Measurements from ENCODE around the gene AKT1. TPM values are rescaled to one million over a fixed set of nuclear protein-coding genes. Genes with fewer than 3 reads are reported as not detected.

Gene AKT1
- total RNA-seq, 1 experiment from 2014 or later, result 123 TPM

DNA sequence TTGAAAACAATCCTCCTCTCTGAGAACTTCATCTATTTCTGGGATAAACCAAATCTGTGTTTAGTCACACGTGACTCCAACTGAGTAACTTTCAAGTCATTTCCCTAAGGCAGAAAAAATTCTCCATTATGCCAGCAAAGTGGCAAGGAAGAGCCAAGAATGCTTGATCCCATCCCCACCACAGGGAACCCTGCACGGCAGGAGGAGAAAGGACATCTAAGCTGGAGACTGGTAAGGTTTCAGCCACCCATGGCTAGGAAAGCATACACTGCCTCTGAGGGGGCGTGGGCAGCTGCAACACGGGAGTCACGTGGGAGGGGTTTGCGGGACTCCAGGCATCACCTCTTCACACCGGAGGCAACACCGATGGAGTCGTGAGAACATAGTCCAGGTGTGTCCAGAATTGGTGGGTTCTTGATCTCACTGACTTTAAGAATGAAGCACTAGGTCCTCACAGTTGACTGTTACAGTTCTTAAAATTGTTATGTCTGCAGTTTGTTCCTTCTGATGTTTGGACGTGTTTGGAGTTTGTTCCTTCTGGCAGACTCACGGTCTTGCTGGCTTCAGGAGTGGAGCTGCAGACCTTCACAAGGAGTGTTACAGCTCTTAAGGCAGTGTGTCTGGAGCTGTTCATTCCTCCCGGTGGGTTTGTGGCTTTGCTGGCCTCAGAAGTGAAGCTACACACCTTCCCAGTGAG is 45.3 kb downstream of the AKT1 start:
- H3K9me3 ChIP-seq (ENCODE audit: low read depth, low read length, poor library complexity, severe bottlenecking), result no peaks in the 10 kb centered on the region
- DNase-seq (ENCODE audit: low spot score), result no peak
- intact Hi-C loops (cut with micrococcal nuclease; ENCODE audit: unreplicated experiment), result no loop called here
- ChIA-PET POLR2A (ENCODE audit: low non-redundant PET) (no interaction called here), CTCF (no interaction called here)
- no peak for TF ChIP-seq EZH2 (IDR thresholded peaks at IDR 0.05; ENCODE audit: borderline replicate concordance, low read depth, low read length, poor library complexity, severe bottlenecking)
- H3K27me3 ChIP-seq (replicated peaks; ENCODE audit: insufficient read depth, low read depth, low read length, poor library complexity), result no peaks in the 10 kb centered on the region
- H3K27ac ChIP-seq (ENCODE audit: low read depth, low read length, poor library complexity, severe bottlenecking), result no peak overlapping the region
- H3K36me3 ChIP-seq (ENCODE audit: insufficient read depth, low read length, poor library complexity, severe bottlenecking), result peaks cover 2% of the 10 kb centered on the region
- no peak overlapping the region for H3K4me3 ChIP-seq (ENCODE audit: low read depth, low read length, poor library complexity, severe bottlenecking)
- no TSS peak for BruUV-seq (replicated peaks)
- peaks cover 8% of the 10 kb centered on the region for H3K4me1 ChIP-seq (ENCODE audit: insufficient read depth, low read length, poor library complexity, severe bottlenecking)

DNA sequence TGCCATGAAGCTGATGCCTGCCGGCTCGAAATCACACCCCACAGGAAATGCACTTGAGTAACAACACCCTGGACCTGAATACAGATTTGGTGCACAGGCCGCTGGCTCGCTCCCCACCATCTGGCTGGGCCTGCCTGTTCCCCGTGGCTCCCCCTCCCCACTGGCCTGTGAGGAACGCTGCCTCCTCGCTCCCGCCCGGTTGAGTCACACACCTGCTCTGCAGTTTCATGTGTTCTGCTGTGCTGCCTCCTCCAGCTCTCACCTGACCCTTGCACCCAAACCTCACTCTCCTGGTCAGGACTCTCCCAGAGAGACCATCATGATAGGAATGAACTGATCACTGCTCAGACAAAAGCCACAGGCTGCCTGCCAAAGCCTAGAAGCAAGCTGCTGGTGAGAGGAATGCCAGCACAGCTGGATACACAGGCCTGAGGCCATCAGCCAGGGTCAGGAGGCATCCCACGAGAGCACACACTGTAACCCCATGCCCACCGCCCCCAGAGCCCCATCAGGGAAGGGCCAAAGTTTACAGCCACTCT is 46.4 kb downstream of the AKT1 start:
- H3K27me3 ChIP-seq (replicated peaks; ENCODE audit: insufficient read depth, low read depth, low read length, poor library complexity), result no peaks in the 10 kb centered on the region
- POLR2A ChIA-PET (ENCODE audit: low non-redundant PET), result no interaction called here
- H3K36me3 ChIP-seq (ENCODE audit: insufficient read depth, low read length, poor library complexity, severe bottlenecking), result no peaks in the 10 kb centered on the region
- no peak overlapping the region for H3K4me3 ChIP-seq (ENCODE audit: low read depth, low read length, poor library complexity, severe bottlenecking)
- peaks cover 6% of the 10 kb centered on the region for H3K4me1 ChIP-seq (ENCODE audit: insufficient read depth, low read length, poor library complexity, severe bottlenecking)
- no peak overlapping the region for H3K27ac ChIP-seq (ENCODE audit: low read depth, low read length, poor library complexity, severe bottlenecking)
- CTCF ChIA-PET, result no interaction called here
- intact Hi-C loops (cut with micrococcal nuclease; ENCODE audit: unreplicated experiment), result no loop called here
- TF ChIP-seq EZH2 (IDR thresholded peaks at IDR 0.05; ENCODE audit: borderline replicate concordance, low read depth, low read length, poor library complexity, severe bottlenecking), result no peak
- TF ChIP-seq, protein P1, sequence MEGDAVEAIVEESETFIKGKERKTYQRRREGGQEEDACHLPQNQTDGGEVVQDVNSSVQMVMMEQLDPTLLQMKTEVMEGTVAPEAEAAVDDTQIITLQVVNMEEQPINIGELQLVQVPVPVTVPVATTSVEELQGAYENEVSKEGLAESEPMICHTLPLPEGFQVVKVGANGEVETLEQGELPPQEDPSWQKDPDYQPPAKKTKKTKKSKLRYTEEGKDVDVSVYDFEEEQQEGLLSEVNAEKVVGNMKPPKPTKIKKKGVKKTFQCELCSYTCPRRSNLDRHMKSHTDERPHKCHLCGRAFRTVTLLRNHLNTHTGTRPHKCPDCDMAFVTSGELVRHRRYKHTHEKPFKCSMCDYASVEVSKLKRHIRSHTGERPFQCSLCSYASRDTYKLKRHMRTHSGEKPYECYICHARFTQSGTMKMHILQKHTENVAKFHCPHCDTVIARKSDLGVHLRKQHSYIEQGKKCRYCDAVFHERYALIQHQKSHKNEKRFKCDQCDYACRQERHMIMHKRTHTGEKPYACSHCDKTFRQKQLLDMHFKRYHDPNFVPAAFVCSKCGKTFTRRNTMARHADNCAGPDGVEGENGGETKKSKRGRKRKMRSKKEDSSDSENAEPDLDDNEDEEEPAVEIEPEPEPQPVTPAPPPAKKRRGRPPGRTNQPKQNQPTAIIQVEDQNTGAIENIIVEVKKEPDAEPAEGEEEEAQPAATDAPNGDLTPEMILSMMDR (conservative IDR thresholded peaks at IDR 0.05; ENCODE audit: low read depth, low read length), result no peak
- no TSS peak for BruUV-seq (replicated peaks)
- no peak for DNase-seq (ENCODE audit: low spot score)
- no peaks in the 10 kb centered on the region for H3K9me3 ChIP-seq (ENCODE audit: low read depth, low read length, poor library complexity, severe bottlenecking)

DNA sequence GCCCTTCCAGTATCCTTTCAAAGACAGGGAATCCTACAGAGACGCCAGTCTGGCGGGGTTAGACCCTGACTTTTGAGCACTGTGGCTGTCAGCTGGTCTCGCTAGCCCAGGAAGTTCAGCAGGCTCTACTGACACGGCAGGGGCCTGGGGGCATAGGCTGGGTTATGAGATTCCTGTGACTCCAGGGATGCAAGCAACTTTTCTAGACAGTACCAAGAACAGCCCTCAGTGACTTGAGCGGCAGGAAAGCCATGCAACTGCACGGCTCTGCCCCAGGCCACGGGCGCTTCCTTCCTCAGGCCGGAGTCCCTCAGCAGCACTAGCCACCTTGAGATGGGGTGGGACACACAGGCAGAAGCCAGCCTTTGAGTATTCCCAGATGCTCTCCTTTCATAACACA is 47.7 kb downstream of the AKT1 start:
- POLR2A ChIA-PET (ENCODE audit: low non-redundant PET), result no interaction called here
- Histone ChIP-seq H3K4me1 (ENCODE audit: insufficient read depth, low read length, poor library complexity, severe bottlenecking) (peaks cover 4% of the 10 kb centered on the region), H3K9me3 (ENCODE audit: low read depth, low read length, poor library complexity, severe bottlenecking) (no peaks in the 10 kb centered on the region), H3K4me3 (ENCODE audit: low read depth, low read length, poor library complexity, severe bottlenecking) (no peak overlapping the region), H3K27me3 (replicated peaks; ENCODE audit: insufficient read depth, low read depth, low read length, poor library complexity) (no peaks in the 10 kb centered on the region), H3K27ac (ENCODE audit: low read depth, low read length, poor library complexity, severe bottlenecking) (no peak overlapping the region), H3K36me3 (ENCODE audit: insufficient read depth, low read length, poor library complexity, severe bottlenecking) (no peaks in the 10 kb centered on the region)
- BruUV-seq (replicated peaks), result no TSS peak
- no peak for DNase-seq (ENCODE audit: low spot score)
- TF ChIP-seq, protein P1 (conservative IDR thresholded peaks at IDR 0.05; ENCODE audit: low read depth, low read length), result no peak
- TF ChIP-seq EZH2 (IDR thresholded peaks at IDR 0.05; ENCODE audit: borderline replicate concordance, low read depth, low read length, poor library complexity, severe bottlenecking), result no peak
- CTCF ChIA-PET, result no interaction called here
- intact Hi-C loops (cut with micrococcal nuclease; ENCODE audit: unreplicated experiment), result no loop called here
